ENCODE results near the gene ARCN1.

The ARCN1 gene

DNA sequence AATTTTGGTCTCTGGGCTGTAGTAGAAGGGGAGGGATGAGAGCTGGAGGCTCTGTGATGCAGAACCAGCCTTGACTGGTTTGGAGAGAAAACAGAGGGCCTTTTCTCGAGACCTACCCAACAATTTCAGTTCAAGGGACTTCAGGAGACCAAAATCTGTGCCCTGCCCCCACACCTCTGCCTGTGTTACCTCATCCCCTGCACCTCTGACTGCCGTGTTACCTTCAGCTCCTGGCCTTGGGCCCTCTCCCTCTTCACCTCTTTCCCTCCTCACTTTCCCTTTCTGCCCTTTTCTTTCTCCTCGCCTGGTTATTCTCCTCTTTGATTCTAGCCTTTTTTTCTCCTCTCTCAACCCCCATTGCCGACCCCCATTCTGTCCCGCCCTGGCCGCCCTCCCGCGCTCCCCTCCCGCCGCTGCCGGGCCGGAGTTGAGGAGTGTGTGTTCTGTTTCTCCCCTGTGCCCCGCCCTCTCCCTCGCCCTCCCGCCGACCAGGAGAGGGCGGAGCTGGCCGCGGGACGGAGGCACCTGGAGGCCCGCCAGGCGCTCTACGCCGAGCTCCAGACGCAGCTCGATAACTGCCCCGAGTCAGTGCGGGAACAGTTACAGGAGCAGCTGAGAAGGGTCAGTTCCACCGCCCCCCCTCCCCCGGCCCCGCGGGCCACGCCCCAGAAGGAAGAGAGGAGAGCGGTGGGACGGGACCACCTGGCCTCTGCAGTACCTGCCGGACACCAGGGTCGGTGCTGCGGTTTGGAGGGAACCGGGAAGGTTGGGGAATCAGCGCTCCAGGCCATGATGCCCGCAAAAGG is 62.4 kb downstream of the ARCN1 start:
- CTCF ChIA-PET = no interaction called here

DNA sequence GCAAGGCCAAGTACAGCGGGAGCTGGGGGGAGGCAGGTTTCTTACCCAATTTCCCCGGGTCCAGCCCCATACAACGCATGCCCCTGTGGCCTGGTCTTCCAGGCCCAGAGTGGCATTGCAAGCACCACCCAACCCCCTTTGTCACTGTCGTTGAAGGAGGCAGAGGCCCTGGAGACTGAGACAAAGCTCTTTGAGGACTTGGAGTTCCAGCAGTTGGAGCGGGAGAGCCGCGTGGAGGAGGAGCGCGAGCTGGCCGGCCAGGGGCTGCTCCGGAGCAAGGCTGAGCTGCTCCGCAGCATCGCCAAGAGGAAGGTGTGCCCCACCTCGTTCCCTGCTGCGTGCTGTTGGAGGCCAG is 63.0 kb downstream of the ARCN1 start:
- POLR2A ChIA-PET = no interaction called here
- DNase-seq (ENCODE audit: extremely low spot score) = no peak
- CTCF ChIA-PET = interaction anchor here (1.1 to 2.0 kb wide), 2 partner anchors 14 to 22 kb away, joined by 3 to 9 read pairs; no protein-coding TSS in a partner anchor
- TF ChIP-seq, protein P1, sequence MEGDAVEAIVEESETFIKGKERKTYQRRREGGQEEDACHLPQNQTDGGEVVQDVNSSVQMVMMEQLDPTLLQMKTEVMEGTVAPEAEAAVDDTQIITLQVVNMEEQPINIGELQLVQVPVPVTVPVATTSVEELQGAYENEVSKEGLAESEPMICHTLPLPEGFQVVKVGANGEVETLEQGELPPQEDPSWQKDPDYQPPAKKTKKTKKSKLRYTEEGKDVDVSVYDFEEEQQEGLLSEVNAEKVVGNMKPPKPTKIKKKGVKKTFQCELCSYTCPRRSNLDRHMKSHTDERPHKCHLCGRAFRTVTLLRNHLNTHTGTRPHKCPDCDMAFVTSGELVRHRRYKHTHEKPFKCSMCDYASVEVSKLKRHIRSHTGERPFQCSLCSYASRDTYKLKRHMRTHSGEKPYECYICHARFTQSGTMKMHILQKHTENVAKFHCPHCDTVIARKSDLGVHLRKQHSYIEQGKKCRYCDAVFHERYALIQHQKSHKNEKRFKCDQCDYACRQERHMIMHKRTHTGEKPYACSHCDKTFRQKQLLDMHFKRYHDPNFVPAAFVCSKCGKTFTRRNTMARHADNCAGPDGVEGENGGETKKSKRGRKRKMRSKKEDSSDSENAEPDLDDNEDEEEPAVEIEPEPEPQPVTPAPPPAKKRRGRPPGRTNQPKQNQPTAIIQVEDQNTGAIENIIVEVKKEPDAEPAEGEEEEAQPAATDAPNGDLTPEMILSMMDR (IDR thresholded peaks at IDR 0.05; ENCODE audit: control extremely low read depth, extremely low read depth, low read depth, missing control alignments) = no peak

More for the DNA sequence above, 62.4 kb downstream of the ARCN1 start:
- DNase-seq (ENCODE audit: extremely low spot score) = no peak
- POLR2A ChIA-PET = no interaction called here
- TF ChIP-seq, protein P1 (IDR thresholded peaks at IDR 0.05; ENCODE audit: control extremely low read depth, extremely low read depth, low read depth, missing control alignments) = no peak

DNA sequence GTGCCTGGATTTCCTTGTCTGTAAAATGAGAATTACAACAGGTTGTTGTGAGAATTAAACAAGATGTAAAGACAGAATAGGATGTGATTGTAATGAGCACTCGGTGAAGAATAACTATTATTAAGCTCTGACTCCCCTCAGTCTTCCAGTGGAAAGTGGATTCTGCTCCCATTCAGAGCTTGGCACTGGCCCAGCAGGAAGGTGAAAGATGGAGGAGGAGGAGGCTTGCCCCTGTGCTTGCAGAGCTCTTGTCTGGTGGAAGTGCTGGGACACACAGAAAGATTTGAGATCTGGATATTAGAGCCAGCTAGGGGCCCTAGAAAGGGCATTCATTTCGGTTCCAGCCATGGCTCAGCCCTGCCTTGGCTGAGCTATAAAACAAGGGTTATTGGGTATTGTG is 63.4 kb downstream of the ARCN1 start:
- TF ChIP-seq, protein P1 (IDR thresholded peaks at IDR 0.05; ENCODE audit: control extremely low read depth, extremely low read depth, low read depth, missing control alignments) = no peak
- ChIA-PET CTCF (interaction anchor here (1.1 to 2.0 kb wide), 3 partner anchors 14 to 54 kb away, joined by 3 to 9 read pairs (median 8); no protein-coding TSS in a partner anchor), POLR2A (no interaction called here)
- DNase-seq (ENCODE audit: extremely low spot score) = no peak

DNA sequence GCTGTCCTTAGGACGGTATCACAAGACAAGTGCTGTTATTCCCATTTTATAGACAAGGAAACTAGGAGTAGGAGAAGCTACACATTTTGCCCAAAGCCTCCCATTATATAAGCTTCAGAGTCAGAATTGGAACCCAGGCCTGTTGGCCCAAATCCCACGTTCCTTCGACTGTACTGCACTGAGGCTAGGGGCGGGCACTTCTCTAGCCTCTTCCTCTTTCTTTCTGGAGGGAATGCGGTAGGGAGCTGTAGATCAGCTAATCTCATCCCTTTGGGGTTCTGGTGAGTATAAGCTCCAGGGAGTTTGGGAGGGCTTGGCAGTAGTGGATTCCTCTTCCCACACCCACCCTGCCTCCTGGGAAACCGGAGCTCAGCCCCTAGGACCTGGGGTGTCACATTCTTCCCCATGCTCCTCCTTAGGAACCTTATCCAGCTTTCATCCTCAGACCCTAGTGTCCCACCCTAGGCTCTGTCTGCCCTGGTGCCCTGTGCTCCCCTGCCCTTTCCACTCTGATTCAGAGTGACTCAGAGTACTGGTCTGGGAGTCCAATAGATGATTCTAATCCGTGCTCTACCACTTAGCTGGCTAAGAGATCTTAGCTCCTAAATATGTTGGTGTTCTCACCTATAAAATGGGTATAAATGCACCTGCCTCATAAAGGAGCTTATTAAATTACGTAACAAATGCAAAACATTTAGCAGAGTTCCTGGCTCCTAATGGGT is 64.5 kb downstream of the ARCN1 start:
- POLR2A ChIA-PET = no interaction called here

DNA sequence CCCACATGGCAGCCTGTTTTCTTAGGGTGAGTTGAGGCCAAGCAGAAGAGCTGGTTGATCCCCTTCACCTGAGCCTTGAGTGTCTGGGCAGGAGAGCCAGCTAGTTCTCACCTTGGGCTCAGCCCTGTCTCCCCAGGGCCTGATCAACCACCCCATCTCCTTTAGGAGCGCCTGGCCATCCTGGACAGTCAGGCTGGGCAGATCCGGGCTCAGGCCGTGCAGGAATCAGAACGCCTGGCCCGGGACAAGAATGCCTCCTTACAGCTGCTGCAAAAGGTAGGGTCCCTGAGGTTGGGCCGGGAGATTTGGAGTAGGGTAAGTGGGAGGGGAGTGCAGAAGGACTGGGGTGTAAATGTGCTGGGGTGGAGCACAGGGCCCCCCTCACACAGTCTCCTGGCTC is 66.5 kb downstream of the ARCN1 start:
- CTCF ChIA-PET = no interaction called here
- TF ChIP-seq, protein P1 (IDR thresholded peaks at IDR 0.05; ENCODE audit: control extremely low read depth, extremely low read depth, low read depth, missing control alignments) = no peak

More for the DNA sequence above, 64.5 kb downstream of the ARCN1 start:
- no peak for DNase-seq (ENCODE audit: extremely low spot score)
- CTCF ChIA-PET = interaction anchor here (0.8 to 2.5 kb wide), 7 partner anchors 11 to 53 kb away, joined by 3 to 9 read pairs (median 6); no protein-coding TSS in a partner anchor
- TF ChIP-seq, protein P1 (IDR thresholded peaks at IDR 0.05; ENCODE audit: control extremely low read depth, extremely low read depth, low read depth, missing control alignments) = no peak

DNA sequence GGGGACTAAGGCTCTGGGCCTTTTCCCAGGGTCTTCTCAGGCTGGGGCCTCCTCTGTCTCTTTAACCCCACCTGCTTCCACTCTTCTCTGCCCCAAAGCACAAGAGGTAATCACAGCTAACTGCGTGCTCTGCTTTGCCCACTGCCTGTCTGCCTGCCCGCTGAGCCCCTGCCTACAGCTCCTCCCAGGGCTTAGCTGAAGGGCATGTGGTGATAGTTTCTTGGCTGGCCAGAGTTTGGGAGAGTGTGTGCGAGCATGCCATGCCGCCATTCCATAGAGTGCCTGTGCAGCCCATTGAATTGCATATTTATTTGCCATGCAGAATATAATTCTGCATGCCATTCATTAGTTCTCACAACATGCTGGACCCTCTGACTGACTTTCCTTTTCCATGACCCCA is 67.7 kb downstream of the ARCN1 start:
- CTCF ChIA-PET = interaction anchor here (1.0 kb wide), 1 partner anchor 21 kb away, joined by 6 read pairs; no protein-coding TSS in a partner anchor
- POLR2A ChIA-PET = no interaction called here
- DNase-seq (ENCODE audit: extremely low spot score) = no peak
- TF ChIP-seq, protein P1 (IDR thresholded peaks at IDR 0.05; ENCODE audit: control extremely low read depth, extremely low read depth, low read depth, missing control alignments) = no peak

More for the DNA sequence above, 66.5 kb downstream of the ARCN1 start:
- POLR2A ChIA-PET = no interaction called here
- DNase-seq (ENCODE audit: extremely low spot score) = no peak

Data from GM10248 (cell line).